GM21515 (cell line): ENCODE measurements around the gene PPP2R2C.

Experiments
- ATAC-seq: cut with Tn5 transposase; IDR thresholded peaks from one replicate; pipeline ENCODE4 v1.9.1; 2021; ENCODE audit not compliant: unreplicated experiment

Gene PPP2R2C

DNA sequence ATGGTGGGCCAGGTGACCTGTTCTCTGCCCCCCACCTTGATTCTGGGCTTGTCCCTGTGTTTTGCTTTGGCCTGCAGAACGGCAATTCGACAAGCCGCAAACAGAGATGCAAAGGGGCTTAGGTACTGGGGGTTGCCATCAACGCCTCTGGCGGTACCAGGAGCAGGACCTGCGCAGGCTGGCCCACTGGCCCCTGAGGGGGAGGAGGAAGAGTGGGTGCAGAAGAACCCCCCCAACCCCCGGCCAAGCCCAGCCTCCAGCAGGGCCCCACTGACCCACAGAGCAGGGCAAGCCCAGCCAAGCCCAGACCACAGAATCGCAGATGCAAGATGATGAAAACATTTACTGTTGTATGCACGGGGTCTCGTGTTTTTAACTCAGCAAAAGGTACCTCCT, 89.4 kb downstream of the PPP2R2C start:
- ATAC-seq: no peak

DNA sequence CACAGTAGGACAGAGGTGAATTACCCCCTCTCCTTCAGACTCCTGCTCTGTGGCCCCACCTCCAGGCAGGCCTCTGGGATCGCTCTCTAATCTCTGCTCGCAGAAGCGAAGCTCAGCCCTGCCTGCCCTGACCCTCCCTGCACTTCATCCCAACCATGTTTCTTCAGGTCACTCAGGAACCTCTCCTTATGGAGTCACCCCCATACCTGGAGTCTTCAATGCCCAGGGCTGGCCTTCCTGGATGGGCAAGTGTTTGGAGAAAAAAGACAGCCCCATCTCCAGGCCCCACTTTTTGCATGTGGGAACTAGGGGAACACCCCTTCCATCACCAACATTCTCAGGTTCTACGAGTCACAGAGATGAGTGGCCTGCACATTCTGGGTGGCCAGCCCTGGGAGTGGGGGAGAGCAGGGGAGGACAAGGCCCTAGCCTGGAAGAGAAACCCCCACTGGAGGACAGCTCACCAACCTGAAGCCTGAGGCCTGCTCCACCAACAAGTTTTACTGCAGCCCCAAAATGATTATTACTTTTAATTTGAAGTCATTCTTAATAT, 90.8 kb downstream of the PPP2R2C start:
- no peak for ATAC-seq

- no peak for ATAC-seq
Observed at GRCh38 chr4:6380746-6381410, 91.5 kb downstream of the PPP2R2C start.

DNA sequence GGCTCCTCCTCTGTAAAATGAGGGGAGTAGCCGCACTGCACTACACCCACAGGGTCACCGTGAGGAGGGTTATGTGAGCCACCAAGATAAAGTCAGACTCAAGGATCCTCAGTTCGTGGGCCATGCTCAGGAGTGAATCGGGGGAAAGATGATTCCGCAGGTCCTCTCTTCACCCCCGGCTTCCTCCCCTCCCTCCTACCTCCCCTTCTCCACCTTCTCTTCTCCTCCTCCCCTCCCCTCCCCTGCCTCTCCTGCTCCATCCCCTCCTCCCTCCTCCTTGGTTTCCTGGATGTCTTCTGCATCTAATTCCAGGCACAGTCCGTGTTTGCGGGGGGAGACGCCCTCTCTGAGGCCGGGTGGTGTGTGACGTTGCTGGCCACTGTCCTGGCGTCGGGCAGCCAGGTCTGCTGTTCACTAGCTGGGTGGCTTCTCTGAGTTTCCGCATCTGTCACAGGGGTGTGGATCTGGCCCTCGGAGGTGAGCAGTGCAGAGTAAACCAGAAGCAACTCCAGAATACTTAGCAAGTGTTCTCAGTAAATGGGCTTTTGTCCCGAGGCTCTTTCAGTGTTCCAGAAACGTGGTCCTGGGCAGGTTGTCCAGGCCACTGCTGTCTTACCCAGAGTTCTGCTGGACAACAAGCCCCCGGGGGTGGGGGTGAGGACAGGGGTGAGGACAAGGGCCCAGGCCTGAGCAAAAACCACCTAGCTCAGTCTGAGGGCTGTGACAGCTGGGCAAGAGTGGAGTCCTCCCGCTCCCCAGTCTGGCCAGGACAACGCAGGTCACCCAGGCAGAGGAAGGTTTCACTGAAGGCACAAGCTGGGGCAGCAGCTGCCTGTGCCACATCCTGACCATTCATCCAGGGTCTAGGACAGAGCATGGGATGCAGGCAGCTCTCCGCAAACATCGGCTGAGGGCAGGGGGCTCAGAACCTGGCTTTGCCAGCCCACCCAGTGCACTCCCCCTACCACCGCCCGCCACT, 92.4 kb downstream of the PPP2R2C start:
- ATAC-seq: no peak

GRCh38 chr4:6378493-6379445, 93.6 kb downstream of the PPP2R2C start:
- ATAC-seq: no peak

DNA sequence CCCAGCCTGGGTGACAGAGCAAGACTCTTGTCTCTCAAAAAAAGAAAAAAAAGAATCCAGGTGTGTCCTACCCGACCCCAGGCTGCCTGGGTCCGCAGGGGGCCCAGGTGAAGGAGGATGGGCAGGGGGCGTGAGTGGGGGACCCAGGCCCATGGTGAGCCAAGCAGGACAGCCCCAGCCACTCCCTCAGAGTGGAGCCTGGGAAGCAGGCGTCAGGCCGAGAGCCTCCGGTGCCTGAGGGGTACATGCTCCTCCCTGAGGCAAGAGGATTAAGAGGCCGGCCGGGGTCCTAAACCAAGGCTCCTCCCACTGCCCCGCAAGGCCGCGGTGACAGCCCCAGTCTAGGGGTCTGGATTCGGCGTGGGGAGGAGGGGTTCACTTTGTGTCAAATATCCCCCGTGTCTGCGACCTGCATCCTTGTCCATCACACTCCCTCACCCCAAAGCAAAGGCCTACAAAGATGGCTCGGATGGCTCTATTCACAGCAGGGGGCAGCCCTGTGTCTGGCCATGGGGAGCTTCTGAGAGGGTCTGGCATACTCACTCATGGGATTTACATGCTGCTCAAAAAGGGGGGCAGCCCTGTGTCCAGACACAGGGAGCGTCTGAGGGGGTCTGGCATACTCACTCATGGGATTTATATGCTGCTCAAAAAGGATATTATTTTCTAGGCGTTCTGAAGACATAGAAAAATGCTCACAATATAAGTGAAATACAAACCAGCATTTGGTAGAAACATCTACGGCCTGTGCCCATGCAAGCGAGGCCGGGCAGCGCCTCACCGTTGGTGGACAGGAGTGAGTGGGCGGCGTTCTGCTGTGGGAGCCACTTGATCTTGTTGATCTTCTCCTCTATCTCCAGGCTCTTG, 94.6 kb downstream of the PPP2R2C start:
- ATAC-seq: no peak

DNA sequence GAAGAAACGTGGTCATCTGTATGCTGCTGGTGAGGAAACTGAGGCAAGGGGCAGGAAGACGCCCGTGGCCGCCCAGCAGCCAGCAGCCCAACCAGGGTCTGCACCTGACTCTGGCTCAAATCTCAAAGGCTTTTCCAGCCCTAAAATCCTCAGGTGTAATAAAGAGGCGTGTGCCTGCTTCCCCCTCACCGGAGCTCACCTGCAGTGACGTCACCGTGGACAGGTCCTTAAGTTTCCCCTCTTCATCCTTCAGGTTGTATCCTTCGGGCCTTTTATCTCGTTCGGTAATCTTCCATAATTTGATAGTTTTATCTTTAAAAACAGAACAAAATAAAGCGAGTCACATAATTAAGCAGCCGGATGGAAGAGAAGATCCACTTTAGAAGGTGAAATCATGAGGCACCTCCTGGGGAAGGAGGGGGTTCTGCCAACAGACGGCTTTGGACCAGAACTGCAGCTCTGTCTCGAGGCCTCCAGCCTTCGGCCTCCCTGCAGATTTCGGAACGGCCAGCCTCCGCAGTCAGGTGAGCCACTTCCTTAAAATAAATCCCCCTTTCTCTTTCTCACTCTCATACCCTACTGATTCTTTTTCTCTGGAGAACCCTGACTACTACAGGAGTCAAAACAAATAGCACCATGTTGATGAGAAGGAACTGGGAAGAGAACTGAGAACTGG, 96.7 kb downstream of the PPP2R2C start:
- ATAC-seq: no peak

GRCh38 chr4:6374575-6374974, 97.8 kb downstream of the PPP2R2C start:
- no peak for ATAC-seq

GRCh38 chr4:6373541-6374410, 98.6 kb downstream of the PPP2R2C start:
- no peak for ATAC-seq

GRCh38 chr4:6372649-6373525, 99.5 kb downstream of the PPP2R2C start:
- ATAC-seq: no peak

DNA sequence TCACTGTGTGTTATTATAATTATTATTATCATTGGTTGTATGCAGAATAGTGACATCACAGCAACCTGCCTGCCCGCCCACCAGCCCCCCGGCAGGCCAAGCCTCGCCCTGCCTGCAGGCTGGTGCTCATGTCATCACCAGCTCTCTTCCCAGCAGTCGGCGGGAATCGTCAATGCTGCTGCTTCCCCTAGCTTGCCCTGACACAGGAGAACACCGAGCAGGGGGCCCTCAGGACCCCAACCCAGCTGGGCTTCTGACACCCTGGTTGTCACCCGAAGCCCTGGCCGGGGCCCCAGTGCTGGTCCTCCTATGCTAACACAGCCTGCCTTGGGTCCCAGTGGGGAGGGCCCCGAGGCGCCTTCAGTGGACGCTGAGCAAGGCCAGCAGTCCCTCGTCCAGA, 100.6 kb downstream of the PPP2R2C start:
- no peak for ATAC-seq

GRCh38 chr4:6371271-6371670, 101.1 kb downstream of the PPP2R2C start:
- no peak for ATAC-seq

- no peak for ATAC-seq
Observed at GRCh38 chr4:6369924-6370645, 102.3 kb downstream of the PPP2R2C start.

GRCh38 chr4:6369511-6369910, 102.9 kb downstream of the PPP2R2C start:
- ATAC-seq: no peak

DNA sequence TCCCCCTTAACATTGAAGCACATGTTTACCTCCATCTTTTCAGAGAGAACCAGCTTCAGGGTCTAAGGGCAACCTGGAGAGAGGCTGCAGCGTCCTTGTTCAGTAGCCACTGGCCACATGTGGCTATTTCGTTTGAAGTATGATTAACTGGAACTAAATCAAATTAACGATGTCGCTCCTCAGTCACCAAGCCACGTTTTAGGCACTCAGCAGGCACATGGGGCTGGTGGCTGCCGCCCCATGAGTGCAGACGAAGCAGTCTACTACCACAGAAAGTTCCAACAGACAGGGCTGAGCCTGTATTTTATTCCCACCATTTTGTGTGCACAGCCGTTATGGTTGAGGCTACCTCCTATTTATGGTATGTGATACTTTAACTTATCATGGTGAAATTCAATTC, 103.4 kb downstream of the PPP2R2C start:
- ATAC-seq: no peak

DNA sequence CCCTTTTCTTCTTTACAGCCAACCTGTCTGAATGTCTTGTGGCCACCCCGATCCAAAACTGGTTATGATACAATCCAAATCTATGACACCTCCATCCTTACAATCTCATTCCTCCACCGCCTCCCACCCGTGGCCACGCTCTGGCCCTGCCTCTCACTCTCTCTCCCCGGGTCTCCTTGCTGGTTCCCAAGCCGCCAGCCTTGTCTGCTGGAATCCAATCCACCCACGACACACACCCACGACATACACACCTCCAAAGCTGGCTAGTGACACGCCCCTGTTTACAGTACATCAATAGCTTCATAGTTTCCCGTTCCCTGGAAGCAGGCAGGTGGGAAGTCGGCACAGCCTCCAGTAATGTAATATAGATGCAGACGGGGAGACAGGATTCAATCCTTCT, 103.8 kb downstream of the PPP2R2C start:
- no peak for ATAC-seq

DNA sequence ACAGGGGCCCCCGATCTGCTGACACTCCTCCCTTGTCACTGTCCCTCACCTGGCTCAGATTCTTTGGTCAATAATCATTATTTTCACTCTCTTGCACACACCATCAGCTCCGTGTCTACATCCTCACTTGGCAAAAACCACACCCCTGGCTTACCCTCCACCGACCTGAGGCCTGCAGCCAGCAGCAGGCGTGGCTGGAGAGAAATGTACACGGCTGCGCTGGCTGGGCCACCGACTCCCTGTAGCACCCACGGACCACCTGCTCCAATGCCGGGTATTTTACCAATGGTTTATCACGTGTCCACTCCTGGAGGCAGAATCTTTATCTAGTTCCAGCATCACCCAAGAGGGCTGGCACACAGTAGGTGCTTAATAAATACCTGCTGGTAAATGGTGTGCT, 104.3 kb downstream of the PPP2R2C start:
- no peak for ATAC-seq
